Superior temporal gyrus (tissue), 1 donor: ENCODE data around the gene NAT14.

Experiments used
- DNase-seq: peaks from one replicate; pipeline ENCODE4 v3.0.0-alpha.2; 2016; ENCODE audit errors: extremely low spot score

The NAT14 gene

DNA sequence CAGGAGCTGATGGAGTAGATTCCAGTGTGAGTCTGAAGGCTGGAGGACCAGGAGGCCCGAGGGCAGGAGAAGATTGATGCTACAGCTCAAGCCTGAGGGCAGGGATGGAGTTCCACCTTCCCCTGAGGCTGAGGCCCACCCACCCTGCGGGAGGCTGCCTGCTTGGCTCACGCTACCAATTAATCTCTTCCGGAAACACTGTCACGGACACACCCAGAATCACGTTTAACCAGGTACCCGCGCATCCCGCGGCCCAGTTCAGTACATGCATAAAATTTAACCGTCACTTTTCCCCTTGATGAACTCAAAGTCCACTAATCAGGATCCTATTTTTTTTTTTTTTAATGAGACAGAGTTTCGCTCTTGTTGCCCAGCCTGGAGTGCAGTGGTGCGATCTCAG lies 13.7 kb upstream of the NAT14 start:
- no peak for DNase-seq

- DNase-seq: no peak
Observed at GRCh38 chr19:55472463-55472862, 12.5 kb upstream of the NAT14 start.

GRCh38 chr19:55473225-55474012 lies 11.6 kb upstream of the NAT14 start:
- DNase-seq: no peak

- no peak for DNase-seq
Observed at GRCh38 chr19:55474269-55475265, 10.4 kb upstream of the NAT14 start.

DNA sequence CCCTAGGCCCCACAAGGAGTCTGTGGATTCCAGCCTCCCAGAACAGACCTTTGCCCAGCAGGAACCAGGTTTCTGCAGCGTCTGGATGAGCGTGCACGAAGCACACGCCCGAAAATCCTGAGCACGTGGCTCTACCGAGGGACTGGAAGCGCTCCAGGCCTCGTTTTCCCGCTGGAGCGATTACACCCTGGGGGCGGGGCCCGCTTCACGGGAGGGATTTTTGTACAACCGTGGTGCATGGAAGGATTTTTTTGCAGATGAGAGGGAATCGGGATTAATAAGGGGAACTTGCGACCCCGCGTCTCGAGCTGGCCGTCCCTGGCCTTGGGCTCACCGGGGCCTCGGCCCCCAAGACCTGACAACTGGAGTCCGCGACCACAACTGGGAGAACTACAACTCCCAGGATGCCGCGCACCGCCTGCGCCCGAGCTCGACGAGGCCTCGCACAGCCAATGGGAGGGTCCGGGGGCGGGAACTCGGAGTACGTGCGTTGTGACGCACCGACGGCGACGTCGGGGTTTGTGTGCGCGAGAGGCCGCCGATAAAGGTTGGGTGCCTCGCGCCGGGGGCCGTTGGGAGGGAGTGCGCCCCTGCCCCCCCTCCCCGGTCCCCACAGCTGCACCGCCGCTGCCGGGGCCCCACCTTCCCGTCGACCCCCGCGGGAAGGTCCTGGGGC lies 8.8 kb upstream of the NAT14 start, which contains the start of gene ZNF628:
Gene ZNF628 (plus strand): TSS at position 518 of the 676 bp plus-strand sequence. CDS start 3,294 bp downstream, outside the sequence.
- peak; percentile 97 for DNase-seq

GRCh38 chr19:55477905-55478304 lies 7.1 kb upstream of the NAT14 start:
- DNase-seq: no peak

- DNase-seq: no peak
Observed at GRCh38 chr19:55478364-55478763, 6.6 kb upstream of the NAT14 start.

DNA sequence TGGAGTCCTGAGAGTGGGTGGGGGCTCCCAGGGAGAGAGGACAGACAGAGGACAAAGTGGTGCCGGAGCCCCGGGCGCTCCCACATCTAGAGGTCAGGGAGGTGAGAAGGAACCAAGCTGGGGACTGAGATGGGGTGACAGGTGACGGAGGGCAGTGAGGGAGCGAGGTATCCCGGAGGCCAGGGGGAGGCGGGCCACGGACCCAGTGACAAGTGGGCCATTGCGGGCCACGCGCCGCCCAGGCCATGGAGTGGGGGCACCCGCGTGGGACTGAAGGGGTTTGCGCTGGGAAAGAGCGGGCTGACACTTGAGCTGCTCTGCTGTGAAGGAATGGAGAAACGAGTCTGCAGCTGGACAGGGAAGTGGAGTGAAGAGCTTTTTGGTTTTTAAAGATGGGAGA lies 5.9 kb upstream of the NAT14 start:
- DNase-seq: no peak

DNA sequence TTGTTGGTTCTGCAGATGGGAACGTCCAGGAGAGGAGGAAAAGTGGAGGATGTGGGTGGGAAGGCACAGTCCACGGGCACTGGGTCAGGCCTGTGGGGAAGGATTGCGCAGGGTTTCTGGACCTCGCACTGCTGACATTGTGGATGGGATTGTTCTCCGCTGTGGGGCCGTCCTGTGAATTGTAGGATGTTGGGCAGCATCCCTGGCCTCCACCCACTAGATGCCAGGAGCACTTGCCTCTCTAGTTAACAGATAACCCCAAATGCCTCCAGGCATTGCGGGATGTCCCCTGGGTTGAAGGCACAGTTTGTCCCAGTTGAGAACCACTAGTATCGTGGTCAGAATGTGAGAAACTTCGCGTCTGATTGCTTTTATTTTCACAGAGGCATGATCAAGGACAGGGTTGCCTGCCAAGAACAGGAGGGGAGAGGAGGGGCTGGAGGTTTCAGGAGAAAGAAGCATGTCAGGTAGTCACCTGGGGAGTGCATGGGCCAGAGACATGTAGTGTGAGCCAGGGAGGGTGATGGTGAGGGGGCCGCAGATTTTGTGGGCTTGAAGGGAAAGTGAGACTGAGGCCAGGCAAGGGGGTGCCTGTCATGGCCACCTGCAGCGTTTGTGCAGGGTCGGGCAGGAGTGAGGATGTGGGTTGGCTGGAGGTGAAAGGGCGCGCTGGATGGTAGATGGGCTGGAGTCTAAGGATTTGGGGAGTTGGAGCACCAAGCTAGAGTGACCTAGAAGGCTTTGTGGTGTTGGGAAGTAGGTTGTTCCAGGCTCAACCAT lies 5.3 kb upstream of the NAT14 start:
- no peak for DNase-seq

- no peak for DNase-seq
Observed at GRCh38 chr19:55481148-55481793, 3.7 kb upstream of the NAT14 start.

DNA sequence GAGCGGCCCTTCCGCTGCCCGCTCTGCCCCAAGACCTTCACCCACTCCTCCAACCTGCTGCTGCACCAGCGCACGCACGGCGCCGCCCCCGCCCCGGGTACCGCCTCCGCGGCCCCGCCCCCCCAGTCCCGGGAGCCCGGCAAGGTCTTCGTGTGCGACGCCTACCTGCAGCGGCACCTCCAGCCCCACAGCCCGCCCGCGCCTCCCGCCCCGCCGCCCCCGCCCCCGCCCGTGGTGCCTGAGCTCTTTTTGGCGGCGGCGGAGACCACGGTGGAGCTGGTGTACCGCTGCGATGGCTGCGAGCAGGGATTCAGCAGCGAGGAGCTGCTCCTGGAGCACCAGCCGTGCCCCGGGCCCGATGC lies 3.2 kb upstream of the NAT14 start:
- no peak for DNase-seq

DNA sequence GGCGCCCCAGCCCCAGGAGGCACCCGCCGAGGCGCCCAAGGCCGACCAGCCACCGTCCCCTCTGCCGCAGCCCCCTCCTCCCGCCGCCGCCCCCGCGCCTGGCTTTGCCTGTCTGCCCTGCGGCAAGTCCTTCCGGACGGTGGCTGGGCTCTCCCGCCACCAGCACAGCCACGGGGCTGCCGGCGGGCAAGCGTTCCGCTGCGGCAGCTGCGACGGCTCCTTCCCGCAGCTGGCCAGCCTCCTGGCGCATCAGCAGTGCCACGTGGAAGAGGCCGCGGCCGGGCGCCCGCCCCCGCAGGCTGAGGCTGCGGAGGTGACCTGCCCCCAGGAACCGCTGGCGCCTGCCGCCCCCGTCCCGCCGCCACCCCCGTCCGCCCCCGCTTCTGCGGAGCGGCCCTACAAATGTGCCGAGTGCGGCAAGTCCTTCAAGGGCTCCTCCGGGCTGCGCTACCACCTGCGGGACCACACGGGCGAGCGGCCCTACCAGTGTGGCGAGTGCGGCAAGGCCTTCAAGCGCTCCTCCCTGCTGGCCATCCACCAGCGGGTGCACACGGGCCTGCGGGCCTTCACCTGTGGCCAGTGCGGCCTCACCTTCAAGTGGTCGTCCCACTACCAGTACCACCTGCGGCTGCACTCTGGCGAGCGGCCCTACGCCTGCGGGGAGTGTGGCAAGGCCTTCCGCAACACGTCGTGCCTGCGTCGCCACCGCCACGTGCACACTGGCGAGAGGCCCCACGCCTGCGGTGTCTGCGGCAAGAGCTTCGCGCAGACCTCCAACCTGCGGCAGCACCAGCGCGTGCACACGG lies 2.6 kb upstream of the NAT14 start:
- DNase-seq: no peak

DNA sequence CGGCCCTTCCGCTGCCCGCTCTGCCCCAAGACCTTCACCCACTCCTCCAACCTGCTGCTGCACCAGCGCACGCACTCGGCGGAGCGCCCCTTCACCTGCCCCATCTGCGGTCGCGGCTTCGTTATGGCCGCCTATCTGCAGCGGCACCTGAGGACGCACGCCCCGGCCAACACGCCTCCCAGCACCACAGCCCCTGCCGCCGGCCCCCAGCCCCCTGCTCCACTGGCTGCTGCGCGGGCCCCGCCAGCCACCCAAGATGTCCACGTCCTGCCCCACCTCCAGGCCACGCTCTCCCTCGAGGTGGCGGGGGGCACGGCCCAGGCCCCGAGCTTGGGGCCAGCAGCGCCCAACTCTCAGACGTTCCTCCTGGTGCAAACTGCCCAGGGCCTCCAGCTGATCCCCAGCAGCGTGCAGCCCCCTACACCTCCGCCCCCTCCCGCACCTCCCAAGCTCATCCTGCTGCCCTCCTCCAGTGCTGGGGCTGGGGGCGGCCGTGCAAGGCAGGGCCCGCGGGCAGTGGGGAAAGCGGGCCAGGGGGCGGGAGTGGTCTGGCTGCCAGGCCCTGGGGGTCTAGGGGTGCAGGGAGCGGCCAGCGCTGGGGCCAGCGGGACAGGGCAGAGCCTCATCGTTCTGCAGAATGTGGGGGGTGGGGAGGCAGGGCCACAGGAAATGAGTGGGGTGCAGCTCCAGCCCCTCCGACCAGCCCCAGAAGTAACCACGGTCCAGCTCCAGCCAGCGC lies 1.9 kb upstream of the NAT14 start:
- DNase-seq: no peak

DNA sequence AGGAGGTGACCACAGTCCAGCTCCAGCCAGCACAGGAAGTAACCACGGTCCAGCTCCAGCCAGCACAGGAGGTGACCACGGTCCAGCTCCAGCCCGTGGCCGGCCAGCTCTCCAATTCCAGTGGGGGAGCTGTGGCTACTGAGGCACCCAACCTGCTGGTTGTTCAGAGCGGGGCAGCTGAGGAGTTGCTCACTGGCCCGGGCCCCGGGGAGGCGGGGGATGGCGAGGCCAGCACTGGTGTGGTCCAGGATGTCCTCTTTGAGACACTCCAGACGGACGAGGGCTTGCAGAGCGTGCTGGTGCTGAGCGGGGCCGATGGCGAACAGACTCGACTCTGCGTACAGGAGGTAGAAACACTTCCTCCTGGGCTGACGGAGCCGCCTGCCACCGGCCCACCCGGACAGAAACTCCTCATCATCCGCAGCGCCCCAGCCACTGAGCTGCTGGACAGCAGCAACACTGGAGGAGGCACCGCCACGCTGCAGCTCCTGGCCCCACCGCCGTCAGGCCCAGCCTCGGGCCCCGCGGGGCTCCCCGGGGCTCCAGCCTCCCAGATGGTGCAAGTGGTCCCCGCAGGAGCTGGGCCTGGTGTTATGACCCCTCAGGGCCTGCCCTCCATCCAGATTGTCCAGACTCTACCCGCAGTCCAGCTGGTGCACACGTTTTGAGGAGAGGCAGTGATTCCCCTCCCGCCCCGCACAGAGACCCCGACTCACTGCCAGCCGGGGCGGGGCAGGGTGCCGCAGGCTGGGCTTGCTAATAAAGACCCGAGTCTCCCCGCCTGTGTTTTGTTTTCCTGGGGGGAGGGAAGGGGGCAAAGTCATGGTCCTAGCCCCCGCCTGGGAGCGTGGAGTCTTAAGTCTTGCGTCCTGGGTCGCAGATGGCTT lies 1.0 kb upstream of the NAT14 start:
- DNase-seq: no peak

DNA sequence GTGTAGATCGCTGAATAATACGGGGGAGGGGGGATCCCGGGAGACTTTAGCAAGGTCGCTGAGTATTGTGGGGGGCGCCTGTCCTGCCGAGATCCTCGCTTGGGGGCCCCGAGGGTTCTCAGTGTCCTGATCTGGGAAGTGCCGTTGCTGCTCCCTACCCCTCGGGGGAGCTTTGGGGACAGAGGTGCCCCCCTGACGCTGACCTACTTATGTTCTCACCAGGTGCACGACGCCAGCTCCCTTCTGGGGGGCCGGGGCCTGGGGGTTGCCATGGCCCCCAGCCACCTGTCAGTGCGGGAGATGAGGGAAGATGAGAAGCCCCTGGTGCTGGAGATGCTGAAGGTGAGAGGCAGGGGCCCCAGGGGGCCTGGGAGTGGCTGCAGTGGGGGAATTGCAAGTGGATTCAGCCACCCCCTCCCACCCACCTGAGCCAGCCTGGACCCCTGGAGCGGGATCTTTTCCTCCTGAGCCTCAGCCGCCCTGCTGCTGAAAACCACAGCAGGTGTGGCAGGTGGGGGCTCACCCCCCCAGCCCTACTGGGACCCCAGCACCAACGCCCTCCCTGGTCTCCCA lies 537 bp downstream of the NAT14 start:
- DNase-seq: no peak

DNA sequence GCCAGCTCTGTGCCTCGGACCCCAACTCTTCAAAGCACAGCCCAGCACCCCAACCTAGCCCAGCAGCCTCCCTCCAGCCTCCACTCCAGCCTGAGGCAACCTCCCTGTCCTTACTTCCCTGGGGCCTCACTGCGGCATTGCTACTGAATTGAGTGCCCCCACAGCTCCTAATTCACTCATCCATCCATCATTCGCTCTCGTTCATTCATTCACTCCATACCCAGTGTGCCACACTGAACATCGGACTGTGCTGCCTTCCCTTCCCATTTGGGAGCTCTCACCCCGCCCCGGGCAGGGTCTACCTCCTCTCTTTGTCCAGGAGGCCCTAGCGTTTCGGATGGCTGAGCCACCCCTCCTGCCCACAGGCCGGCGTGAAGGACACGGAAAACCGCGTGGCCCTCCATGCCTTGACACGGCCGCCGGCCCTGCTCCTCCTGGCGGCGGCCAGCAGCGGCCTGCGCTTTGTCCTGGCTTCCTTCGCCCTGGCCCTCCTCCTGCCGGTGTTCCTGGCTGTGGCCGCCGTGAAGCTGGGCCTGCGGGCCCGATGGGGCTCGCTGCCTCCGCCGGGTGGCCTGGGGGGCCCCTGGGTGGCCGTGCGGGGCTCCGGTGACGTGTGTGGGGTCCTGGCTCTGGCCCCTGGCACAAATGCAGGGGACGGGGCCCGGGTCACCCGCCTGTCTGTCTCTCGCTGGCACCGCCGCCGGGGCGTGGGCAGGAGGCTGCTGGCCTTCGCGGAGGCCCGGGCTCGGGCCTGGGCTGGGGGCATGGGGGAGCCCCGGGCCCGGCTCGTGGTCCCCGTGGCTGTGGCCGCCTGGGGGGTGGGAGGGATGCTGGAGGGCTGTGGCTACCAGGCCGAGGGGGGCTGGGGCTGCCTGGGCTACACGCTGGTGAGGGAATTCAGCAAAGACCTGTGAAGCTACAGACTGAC lies 1.3 kb downstream of the NAT14 start:
- no peak for DNase-seq
